HG03175 (cell line): Measurements from ENCODE around the gene NUDT4B.
"Not testable (repeated sequence)": the region's sequence is repeated elsewhere in the genome, so short reads cannot be mapped to it uniquely, and the experiment has no call there.

Experiments used
- ATAC-seq: cut with Tn5 transposase; IDR thresholded peaks from one replicate; pipeline ENCODE4 v1.9.1; 2021; ENCODE audit warnings: mild to moderate bottlenecking, moderate library complexity; ENCODE audit not compliant: unreplicated experiment

Gene NUDT4B

GRCh38 chr1:148748563-148749334 is at the start of gene NUDT4B:
Gene NUDT4B, plus strand, starts transcription at chr1:148748774. Its CDS starts 179 bp downstream, at chr1:148748953.
- peak; percentile 54 for ATAC-seq

DNA sequence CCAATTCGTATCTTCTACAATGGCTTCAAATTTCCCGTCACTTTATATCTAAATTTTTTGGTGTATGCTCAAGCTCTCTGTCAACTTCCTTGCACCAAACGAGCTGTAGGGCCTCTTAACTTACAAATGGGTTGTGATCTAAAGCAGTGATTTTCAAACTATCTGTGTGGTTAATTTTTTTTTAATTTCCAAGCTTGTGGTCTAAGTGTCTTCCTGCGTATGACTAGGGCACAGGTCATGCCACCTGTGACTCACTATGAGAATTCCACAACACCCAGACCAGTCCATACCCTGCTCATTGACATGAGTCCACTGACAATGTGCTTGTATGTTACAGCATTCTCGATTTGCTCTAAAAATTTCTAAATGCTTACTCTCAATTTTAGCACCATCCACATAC is 49.2 kb upstream of the NUDT4B start:
- ATAC-seq, result not testable (repeated sequence)

DNA sequence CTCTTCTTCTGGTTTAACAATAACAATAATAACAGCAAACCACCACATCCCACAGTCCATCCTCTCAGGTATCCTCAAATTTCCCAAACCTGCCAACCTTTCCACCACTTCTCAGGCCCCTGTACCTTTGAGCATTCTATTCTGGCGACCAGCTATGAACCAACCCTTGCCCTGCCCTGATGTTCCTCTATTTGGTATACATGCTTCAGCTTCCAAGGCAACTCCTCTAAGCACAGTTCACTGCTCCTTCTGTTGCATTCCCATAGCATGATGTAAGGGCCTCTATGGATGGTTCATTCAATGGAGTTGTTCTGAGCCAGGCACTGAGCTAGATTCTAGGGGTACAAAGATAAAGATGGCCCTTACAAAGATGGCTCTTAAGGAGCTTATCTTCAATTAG is 46.3 kb upstream of the NUDT4B start:
- ATAC-seq, result not testable (repeated sequence)

- ATAC-seq, result not testable (repeated sequence)
Measured at GRCh38 chr1:148703973-148704591, 44.5 kb upstream of the NUDT4B start.

GRCh38 chr1:148705316-148705948 is 43.1 kb upstream of the NUDT4B start:
- ATAC-seq, result not testable (repeated sequence)

- ATAC-seq, result not testable (repeated sequence)
Measured at GRCh38 chr1:148708779-148709333, 39.7 kb upstream of the NUDT4B start.

DNA sequence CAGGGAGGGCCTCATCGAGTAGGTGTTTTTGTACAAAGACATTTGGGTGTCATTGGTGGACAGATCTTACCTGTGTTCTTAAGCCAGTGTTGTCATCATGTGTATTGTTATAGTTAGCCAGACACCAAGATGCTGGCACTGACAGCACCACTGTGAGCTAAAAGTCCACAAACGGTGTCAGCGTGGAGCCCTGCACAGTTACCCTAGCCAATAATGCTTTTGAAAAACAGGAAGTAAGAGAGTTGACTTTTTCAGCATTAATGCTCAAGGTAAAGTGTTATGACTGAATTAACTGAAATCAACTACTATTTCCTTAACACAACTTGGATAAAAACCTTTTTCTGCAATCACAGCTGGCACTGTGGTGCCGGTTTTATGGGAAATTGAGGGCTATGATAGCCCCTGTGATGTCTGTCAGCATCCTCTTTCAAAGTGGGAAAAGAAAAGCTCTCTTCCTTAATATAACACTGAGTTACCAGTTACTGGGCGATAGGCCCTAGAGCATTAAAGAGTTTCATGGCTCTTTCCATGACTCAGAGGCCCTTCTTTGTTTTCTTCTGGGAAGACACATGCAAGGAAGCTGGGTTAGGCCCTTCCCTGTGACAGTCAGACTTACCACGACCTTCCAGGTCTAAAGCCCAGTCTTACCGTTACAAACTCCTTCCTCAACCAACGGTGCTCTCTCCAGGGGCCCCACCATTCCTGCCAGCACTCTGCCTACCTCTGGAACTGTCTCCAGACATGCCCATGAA is 37.6 kb upstream of the NUDT4B start:
- ATAC-seq, result not testable (repeated sequence)

GRCh38 chr1:148712353-148712752 is 36.2 kb upstream of the NUDT4B start:
- not testable (repeated sequence) for ATAC-seq

DNA sequence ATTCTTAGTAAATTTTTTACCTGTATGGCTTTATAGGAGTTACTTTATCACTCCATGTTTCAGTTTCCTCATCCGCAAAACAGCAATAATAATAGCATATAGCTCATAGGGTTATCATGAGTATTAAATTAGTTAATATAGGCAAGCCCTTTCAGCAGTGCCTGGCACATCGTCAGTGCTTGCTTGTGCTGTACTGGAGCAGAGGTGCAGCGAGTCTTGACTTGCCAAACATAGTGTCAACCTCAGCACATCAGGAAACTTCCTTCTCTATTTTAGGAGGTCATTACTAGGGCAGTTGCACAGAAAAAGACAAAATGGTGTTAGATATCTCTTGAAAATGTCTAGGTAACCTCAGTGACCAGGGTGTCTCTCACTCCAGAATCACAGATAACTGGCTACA is 33.1 kb upstream of the NUDT4B start:
- not testable (repeated sequence) for ATAC-seq

- ATAC-seq, result not testable (repeated sequence)
Measured at GRCh38 chr1:148716966-148717520, 31.5 kb upstream of the NUDT4B start.

DNA sequence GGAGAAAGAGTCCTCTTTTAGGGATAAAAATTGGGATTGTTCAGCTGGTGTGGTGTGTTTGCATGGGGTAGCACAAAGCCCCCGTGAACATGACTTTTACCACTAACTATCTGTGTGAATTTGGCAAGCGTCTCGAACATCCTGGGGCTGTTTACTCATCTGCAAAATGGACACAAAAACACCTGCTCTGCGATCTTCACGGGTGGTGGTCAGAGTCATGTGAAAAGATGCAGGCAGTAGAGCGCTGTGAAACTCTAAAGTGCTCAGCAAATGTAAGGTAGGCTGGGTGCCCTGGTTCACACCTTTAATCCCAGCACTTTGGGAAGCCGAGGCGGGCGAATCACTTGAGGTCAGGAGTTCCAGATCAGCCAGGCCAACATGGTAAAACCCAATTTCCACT is 27.7 kb upstream of the NUDT4B start:
- ATAC-seq, result not testable (repeated sequence)

- ATAC-seq, result not testable (repeated sequence)
Measured at GRCh38 chr1:148722758-148723157, 25.8 kb upstream of the NUDT4B start.

DNA sequence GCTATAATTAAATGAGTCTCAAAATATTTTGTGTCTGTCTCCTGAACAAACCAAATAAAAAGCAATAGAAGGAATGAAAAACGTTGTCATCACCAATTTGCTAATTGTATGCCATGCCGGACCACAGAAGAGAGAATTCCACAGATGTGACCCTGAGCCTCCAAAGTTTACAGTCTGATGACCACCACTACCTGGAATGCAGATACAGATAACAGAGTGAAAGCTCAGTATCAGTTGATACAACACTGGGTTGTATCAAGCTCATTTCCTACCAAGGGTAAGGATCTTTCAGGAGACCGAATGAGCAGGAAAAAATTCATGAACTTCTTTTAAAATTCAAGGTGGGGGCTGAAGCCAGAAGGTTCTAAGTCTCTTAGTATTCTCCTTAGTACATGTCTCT is 25.1 kb upstream of the NUDT4B start:
- ATAC-seq, result not testable (repeated sequence)

DNA sequence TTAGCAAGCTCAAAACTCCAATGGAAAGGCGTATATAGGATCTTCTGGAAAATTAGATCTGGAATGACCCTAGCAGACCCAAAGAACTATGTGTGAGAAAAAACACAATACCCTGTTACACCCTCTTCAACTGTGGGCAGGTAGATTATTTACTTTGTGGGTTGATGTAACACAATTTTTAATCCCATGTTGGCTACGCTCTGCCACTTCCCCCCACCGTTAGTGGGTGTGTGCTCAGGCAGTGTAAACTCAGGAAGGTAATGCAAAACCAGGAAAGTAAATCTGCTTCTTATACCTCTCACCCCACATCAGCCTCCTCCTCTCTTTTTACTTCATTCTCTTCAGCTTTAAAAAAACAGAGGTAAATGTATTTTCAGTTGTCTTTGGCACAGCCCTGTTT is 23.7 kb upstream of the NUDT4B start:
- ATAC-seq, result not testable (repeated sequence)

DNA sequence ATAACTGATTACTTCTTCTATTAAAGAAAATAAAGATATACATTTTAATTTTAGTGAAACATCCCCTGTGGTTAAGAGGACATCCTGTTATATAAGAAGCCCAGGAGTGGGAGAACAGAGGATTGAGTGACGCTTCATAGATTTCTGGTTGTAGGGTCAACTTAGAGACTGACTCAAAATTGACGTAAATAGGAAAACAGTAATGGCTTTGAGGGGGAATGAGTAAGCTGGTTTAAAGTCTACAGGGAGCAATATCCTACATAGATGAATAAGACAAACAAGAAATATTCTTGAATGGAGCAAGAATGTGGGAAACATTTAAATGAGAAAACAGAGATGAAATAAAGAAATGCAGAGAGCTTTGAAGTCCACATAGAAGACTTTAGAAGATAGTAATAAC is 20.7 kb upstream of the NUDT4B start:
- not testable (repeated sequence) for ATAC-seq

- ATAC-seq, result peak; percentile 65
Measured at GRCh38 chr1:148729128-148729527, 19.4 kb upstream of the NUDT4B start.

DNA sequence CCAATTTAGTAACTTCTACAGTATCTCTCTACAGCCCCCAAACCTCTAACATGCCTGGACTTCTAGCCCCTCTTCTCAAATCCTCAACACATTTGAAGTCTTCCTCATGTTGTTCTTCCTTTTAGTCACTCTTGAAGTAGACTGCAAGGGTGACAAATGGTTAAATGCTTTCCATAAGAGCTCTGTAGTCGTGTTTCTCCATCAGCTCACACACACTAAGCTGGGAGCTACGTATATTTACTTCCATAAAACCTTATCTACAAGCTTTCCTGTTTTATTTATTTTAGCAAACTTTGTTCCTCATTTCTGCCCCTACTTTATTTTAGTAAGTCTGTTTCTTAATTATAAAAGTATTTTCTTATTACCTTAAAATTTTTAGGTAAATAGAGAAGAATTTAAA is 19.0 kb upstream of the NUDT4B start:
- ATAC-seq, result not testable (repeated sequence)

- not testable (repeated sequence) for ATAC-seq
Measured at GRCh38 chr1:148732277-148732676, 16.3 kb upstream of the NUDT4B start.

DNA sequence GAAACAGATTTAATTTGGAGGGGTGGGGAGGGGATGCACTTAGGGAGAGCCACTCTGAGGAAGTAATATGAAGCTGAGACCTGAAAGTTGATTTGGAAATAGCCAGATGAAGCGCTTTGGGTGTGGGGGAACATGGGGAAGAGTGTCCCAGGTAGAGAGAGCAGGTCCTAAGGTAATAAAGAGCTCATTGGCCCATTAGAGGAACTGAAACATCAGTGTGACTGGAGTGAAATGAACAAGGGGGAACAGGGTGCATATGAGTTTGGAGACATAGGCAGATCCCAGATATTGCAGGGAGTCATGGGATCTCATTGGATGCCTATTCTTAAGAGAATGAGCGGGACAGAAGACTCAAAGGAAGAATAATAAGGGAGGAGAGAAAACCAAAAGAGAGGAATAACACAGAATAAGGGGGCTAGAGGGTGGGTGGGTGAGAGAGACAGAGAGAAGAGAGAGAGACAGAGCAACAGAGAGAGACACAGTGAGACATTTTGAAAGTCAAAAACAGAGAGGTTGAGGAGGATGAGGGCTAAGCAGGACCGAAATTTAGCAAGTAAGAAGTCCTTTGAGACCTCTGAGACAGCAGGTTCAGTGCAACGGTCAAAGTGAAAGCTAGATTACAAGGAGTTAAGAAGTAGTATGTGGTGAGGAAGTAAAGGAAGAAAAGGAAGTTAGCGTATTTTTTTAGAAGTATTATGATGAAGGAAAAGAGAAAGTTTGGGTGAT is 14.8 kb upstream of the NUDT4B start:
- ATAC-seq, result peak; percentile 74

- ATAC-seq, result peak; percentile 44
Measured at GRCh38 chr1:148734311-148734662, 14.3 kb upstream of the NUDT4B start.
